GM19463 (cell line): ENCODE results near the gene RNF223.

Source experiments
- ATAC-seq: cut with Tn5 transposase; IDR thresholded peaks from one replicate; pipeline ENCODE4 v1.9.1; 2021; ENCODE audit warnings: mild to moderate bottlenecking, moderate library complexity; ENCODE audit not compliant: unreplicated experiment

Gene RNF223

GRCh38 chr1:1047407-1047806 lies 26.7 kb downstream of the RNF223 start:
- no peak for ATAC-seq

- ATAC-seq: no peak
Measured at GRCh38 chr1:1046767-1047166, 27.3 kb downstream of the RNF223 start.

- no peak for ATAC-seq
Measured at GRCh38 chr1:1046243-1046642, 27.9 kb downstream of the RNF223 start.

GRCh38 chr1:1045129-1045528 lies 29.0 kb downstream of the RNF223 start:
- no peak for ATAC-seq

GRCh38 chr1:1044455-1045078 lies 29.5 kb downstream of the RNF223 start:
- no peak for ATAC-seq

- no peak for ATAC-seq
Measured at GRCh38 chr1:1043921-1044320, 30.2 kb downstream of the RNF223 start.

GRCh38 chr1:1043411-1043810 lies 30.7 kb downstream of the RNF223 start:
- ATAC-seq: no peak

GRCh38 chr1:1042835-1043234 lies 31.3 kb downstream of the RNF223 start:
- ATAC-seq: no peak

- ATAC-seq: no peak
Measured at GRCh38 chr1:1041873-1042272, 32.2 kb downstream of the RNF223 start.

- ATAC-seq: no peak
Measured at GRCh38 chr1:1041092-1041523, 33.0 kb downstream of the RNF223 start.

GRCh38 chr1:1040004-1040991 lies 33.8 kb downstream of the RNF223 start:
- peak; percentile 50 for ATAC-seq

- ATAC-seq: no peak
Measured at GRCh38 chr1:1039145-1039910, 34.8 kb downstream of the RNF223 start.

- peak; percentile 59 for ATAC-seq
Measured at GRCh38 chr1:1038694-1039093, 35.4 kb downstream of the RNF223 start.

- no peak for ATAC-seq
Measured at GRCh38 chr1:1037366-1038327, 36.5 kb downstream of the RNF223 start.

- ATAC-seq: no peak
Measured at GRCh38 chr1:1035291-1035943, 38.7 kb downstream of the RNF223 start.

GRCh38 chr1:1034439-1034781 lies 39.7 kb downstream of the RNF223 start:
- ATAC-seq: no peak

GRCh38 chr1:1033731-1034438 lies 40.2 kb downstream of the RNF223 start:
- ATAC-seq: no peak

- ATAC-seq: peak; percentile 83
Measured at GRCh38 chr1:1033009-1033587, 41.0 kb downstream of the RNF223 start.

GRCh38 chr1:1032424-1032823 lies 41.7 kb downstream of the RNF223 start:
- peak; percentile 15 for ATAC-seq
